Measurements from ENCODE around the gene BLVRA.
"Not testable (repeated sequence)": the region's sequence is repeated elsewhere in the genome, so short reads cannot be mapped to it uniquely, and the experiment has no call there.

BLVRA gene

GRCh38 chr7:43782768-43783555 is 24.5 kb downstream of the BLVRA start:
- DNase-seq (ENCODE audit: low spot score) = no peak
- Histone ChIP-seq H3K27ac (no peak overlapping the region), H3K4me3 (no peak overlapping the region)
- no peak for TF ChIP-seq CTCF (IDR thresholded peaks at IDR 0.05)

- DNase-seq (ENCODE audit: low spot score) = no peak
- no peak overlapping the region for H3K27ac ChIP-seq
These were observed 25.6 kb downstream of the BLVRA start for GRCh38 chr7:43784030-43784584.

GRCh38 chr7:43784585-43785087 is 26.2 kb downstream of the BLVRA start:
- H3K4me3 ChIP-seq; DNase-seq (ENCODE audit: low spot score); H3K27ac ChIP-seq: not testable (repeated sequence)

More at GRCh38 chr7:43784030-43784584, 25.6 kb downstream of the BLVRA start:
- TF ChIP-seq CTCF (IDR thresholded peaks at IDR 0.05) = no peak
- no peak overlapping the region for H3K4me3 ChIP-seq

- DNase-seq (ENCODE audit: low spot score) = no peak
- no peak overlapping the region for H3K4me3 ChIP-seq
- no peak for TF ChIP-seq CTCF (IDR thresholded peaks at IDR 0.05)
- H3K27ac ChIP-seq = no peak overlapping the region
These were observed 26.9 kb downstream of the BLVRA start for GRCh38 chr7:43785420-43785819.

GRCh38 chr7:43787771-43788170 is 29.3 kb downstream of the BLVRA start:
- no peak overlapping the region for H3K27ac ChIP-seq
- no peak for DNase-seq (ENCODE audit: low spot score)
- no peak overlapping the region for H3K4me3 ChIP-seq
- TF ChIP-seq CTCF (IDR thresholded peaks at IDR 0.05) = no peak

- H3K27ac ChIP-seq = no peak overlapping the region
- no peak for DNase-seq (ENCODE audit: low spot score)
- H3K4me3 ChIP-seq = no peak overlapping the region
- no peak for TF ChIP-seq CTCF (IDR thresholded peaks at IDR 0.05)
These were observed 31.5 kb downstream of the BLVRA start for GRCh38 chr7:43790006-43790405.

GRCh38 chr7:43790834-43791233 is 32.4 kb downstream of the BLVRA start:
- no peak for DNase-seq (ENCODE audit: low spot score)
- H3K4me3 ChIP-seq = no peak overlapping the region
- no peak for TF ChIP-seq CTCF (IDR thresholded peaks at IDR 0.05)
- H3K27ac ChIP-seq = no peak overlapping the region

Data from coronary artery (tissue), 2 donors.